Measurements from ENCODE around the gene RAB3A.
"Not testable (repeated sequence)": the region's sequence is repeated elsewhere in the genome, so short reads cannot be mapped to it uniquely, and the experiment has no call there.

Gene RAB3A

GRCh38 chr19:18164072-18164471 is 39.8 kb downstream of the RAB3A start:
- H3K4me3 ChIP-seq (ENCODE audit: low read depth, low read length), result no peak overlapping the region
- TF ChIP-seq CTCF (IDR thresholded peaks at IDR 0.05; ENCODE audit: low read depth, low read length), result no peak
- no peak for DNase-seq (ENCODE audit: low read depth, low spot score)
- in situ Hi-C loops (cut with HindIII; ENCODE audit: low sequenced_read_pairs), result no loop called here

GRCh38 chr19:18161636-18162002 is 42.2 kb downstream of the RAB3A start:
- H3K4me3 ChIP-seq (ENCODE audit: low read depth, low read length), result no peak overlapping the region
- DNase-seq (ENCODE audit: low read depth, low spot score), result no peak
- TF ChIP-seq CTCF (IDR thresholded peaks at IDR 0.05; ENCODE audit: low read depth, low read length), result no peak
- in situ Hi-C loops (cut with HindIII; ENCODE audit: low sequenced_read_pairs), result no loop called here

- in situ Hi-C loops (cut with HindIII; ENCODE audit: low sequenced_read_pairs), result no loop called here
- H3K4me3 ChIP-seq (ENCODE audit: low read depth, low read length), result no peak overlapping the region
- peak; percentile 32 for DNase-seq (ENCODE audit: low read depth, low spot score)
- peak; percentile 52 for TF ChIP-seq CTCF (IDR thresholded peaks at IDR 0.05; ENCODE audit: low read depth, low read length)
Measured at GRCh38 chr19:18160971-18161635, 42.7 kb downstream of the RAB3A start.

GRCh38 chr19:18160493-18160970 is 43.3 kb downstream of the RAB3A start:
- H3K4me3 ChIP-seq (ENCODE audit: low read depth, low read length), result no peak overlapping the region
- in situ Hi-C loops (cut with HindIII; ENCODE audit: low sequenced_read_pairs), result no loop called here
- no peak for TF ChIP-seq CTCF (IDR thresholded peaks at IDR 0.05; ENCODE audit: low read depth, low read length)
- DNase-seq (ENCODE audit: low read depth, low spot score), result no peak

- in situ Hi-C loops (cut with HindIII; ENCODE audit: low sequenced_read_pairs), result no loop called here
- no peak overlapping the region for H3K4me3 ChIP-seq (ENCODE audit: low read depth, low read length)
- DNase-seq (ENCODE audit: low read depth, low spot score), result no peak
- TF ChIP-seq CTCF (IDR thresholded peaks at IDR 0.05; ENCODE audit: low read depth, low read length), result no peak
Measured at GRCh38 chr19:18159810-18160209, 44.0 kb downstream of the RAB3A start.

GRCh38 chr19:18159059-18159616 is 44.7 kb downstream of the RAB3A start:
- in situ Hi-C loops (cut with HindIII; ENCODE audit: low sequenced_read_pairs); H3K4me3 ChIP-seq (ENCODE audit: low read depth, low read length); DNase-seq (ENCODE audit: low read depth, low spot score): not testable (repeated sequence)

- no peak for TF ChIP-seq CTCF (IDR thresholded peaks at IDR 0.05; ENCODE audit: low read depth, low read length)
- in situ Hi-C loops (cut with HindIII; ENCODE audit: low sequenced_read_pairs), result no loop called here
- DNase-seq (ENCODE audit: low read depth, low spot score), result no peak
- no peak overlapping the region for H3K4me3 ChIP-seq (ENCODE audit: low read depth, low read length)
Measured at GRCh38 chr19:18158467-18158866, 45.4 kb downstream of the RAB3A start.

Data from astrocyte of the spinal cord (primary cell).